ENCODE results near the gene EPHA3.

EPHA3 gene

DNA sequence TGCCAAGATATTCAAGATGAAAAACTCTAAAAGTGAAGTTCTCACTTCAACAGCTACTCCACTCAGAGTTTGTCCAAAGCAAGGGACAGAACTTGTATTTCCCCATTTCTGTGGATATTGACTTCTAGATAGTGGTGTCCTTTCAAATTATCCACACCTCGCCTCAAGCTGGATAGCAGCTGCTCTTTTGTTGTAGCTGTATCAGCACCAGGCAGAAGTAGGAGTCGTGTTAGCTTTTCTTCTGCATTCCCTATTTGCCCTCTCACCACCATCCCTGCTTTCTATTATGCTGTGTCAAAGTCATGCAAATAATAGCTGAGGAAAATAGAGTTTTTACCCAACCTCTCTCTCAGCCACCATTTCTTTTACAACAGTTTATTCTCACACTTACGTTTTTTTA is 303.8 kb downstream of the EPHA3 start:
- H3F3A ChIP-seq (ENCODE audit: insufficient read depth, low read length) = no peaks in the 10 kb centered on the region
- no peak overlapping the region for H2AFZ ChIP-seq (ENCODE audit: low read length)
- H3K79me2 ChIP-seq (ENCODE audit: insufficient read depth, low read length) = no peaks in the 10 kb centered on the region
- no peaks in the 10 kb centered on the region for H3K27me3 ChIP-seq (ENCODE audit: insufficient read depth, low read length)
- H3K36me3 ChIP-seq (ENCODE audit: insufficient read depth, low read length) = no peaks in the 10 kb centered on the region
- H3K4me3 ChIP-seq (ENCODE audit: low read depth, low read length, poor library complexity, severe bottlenecking) = no peak overlapping the region
- H3K4me2 ChIP-seq (ENCODE audit: low read length) = no peak overlapping the region
- no peaks in the 10 kb centered on the region for H3K4me1 ChIP-seq (ENCODE audit: insufficient read depth, low read length, severe bottlenecking)
- H3K9me3 ChIP-seq (ENCODE audit: low read length) = no peaks in the 10 kb centered on the region
- no peak overlapping the region for H3K9ac ChIP-seq (ENCODE audit: low read length)
- no peaks in the 10 kb centered on the region for H4K20me1 ChIP-seq (ENCODE audit: insufficient read depth, low read length)
- H3K9me2 ChIP-seq (ENCODE audit: low read depth, low read length) = no peaks in the 10 kb centered on the region
- no peak overlapping the region for H3K27ac ChIP-seq (ENCODE audit: low read depth, low read length, poor library complexity, severe bottlenecking)
- TF ChIP-seq, protein P1, sequence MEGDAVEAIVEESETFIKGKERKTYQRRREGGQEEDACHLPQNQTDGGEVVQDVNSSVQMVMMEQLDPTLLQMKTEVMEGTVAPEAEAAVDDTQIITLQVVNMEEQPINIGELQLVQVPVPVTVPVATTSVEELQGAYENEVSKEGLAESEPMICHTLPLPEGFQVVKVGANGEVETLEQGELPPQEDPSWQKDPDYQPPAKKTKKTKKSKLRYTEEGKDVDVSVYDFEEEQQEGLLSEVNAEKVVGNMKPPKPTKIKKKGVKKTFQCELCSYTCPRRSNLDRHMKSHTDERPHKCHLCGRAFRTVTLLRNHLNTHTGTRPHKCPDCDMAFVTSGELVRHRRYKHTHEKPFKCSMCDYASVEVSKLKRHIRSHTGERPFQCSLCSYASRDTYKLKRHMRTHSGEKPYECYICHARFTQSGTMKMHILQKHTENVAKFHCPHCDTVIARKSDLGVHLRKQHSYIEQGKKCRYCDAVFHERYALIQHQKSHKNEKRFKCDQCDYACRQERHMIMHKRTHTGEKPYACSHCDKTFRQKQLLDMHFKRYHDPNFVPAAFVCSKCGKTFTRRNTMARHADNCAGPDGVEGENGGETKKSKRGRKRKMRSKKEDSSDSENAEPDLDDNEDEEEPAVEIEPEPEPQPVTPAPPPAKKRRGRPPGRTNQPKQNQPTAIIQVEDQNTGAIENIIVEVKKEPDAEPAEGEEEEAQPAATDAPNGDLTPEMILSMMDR (IDR thresholded peaks at IDR 0.05; ENCODE audit: low read length) = no peak
- no peak for TF ChIP-seq EZH2 (IDR thresholded peaks at IDR 0.05; ENCODE audit: borderline replicate concordance, low read length)

- H3K27me3 ChIP-seq (ENCODE audit: insufficient read depth, low read length) = no peaks in the 10 kb centered on the region
- no peaks in the 10 kb centered on the region for H3K79me2 ChIP-seq (ENCODE audit: insufficient read depth, low read length)
- no peak overlapping the region for H3K4me3 ChIP-seq (ENCODE audit: low read depth, low read length, poor library complexity, severe bottlenecking)
- no peak overlapping the region for H3K4me2 ChIP-seq (ENCODE audit: low read length)
- no peaks in the 10 kb centered on the region for H3K4me1 ChIP-seq (ENCODE audit: insufficient read depth, low read length, severe bottlenecking)
- TF ChIP-seq, protein P1 (IDR thresholded peaks at IDR 0.05; ENCODE audit: low read length) = no peak
- no peak for TF ChIP-seq EZH2 (IDR thresholded peaks at IDR 0.05; ENCODE audit: borderline replicate concordance, low read length)
- no peak overlapping the region for H3K9ac ChIP-seq (ENCODE audit: low read length)
- H3F3A ChIP-seq (ENCODE audit: insufficient read depth, low read length) = no peaks in the 10 kb centered on the region
- H3K27ac ChIP-seq (ENCODE audit: low read depth, low read length, poor library complexity, severe bottlenecking) = no peak overlapping the region
- H3K9me3 ChIP-seq (ENCODE audit: low read length) = no peaks in the 10 kb centered on the region
- H2AFZ ChIP-seq (ENCODE audit: low read length) = no peak overlapping the region
- no peaks in the 10 kb centered on the region for H4K20me1 ChIP-seq (ENCODE audit: insufficient read depth, low read length)
- no peaks in the 10 kb centered on the region for H3K36me3 ChIP-seq (ENCODE audit: insufficient read depth, low read length)
- no peaks in the 10 kb centered on the region for H3K9me2 ChIP-seq (ENCODE audit: low read depth, low read length)
Measured at GRCh38 chr3:89414270-89414669, 306.8 kb downstream of the EPHA3 start.

- H3F3A ChIP-seq (ENCODE audit: insufficient read depth, low read length) = no peaks in the 10 kb centered on the region
- no peaks in the 10 kb centered on the region for H3K27me3 ChIP-seq (ENCODE audit: insufficient read depth, low read length)
- no peak for TF ChIP-seq EZH2 (IDR thresholded peaks at IDR 0.05; ENCODE audit: borderline replicate concordance, low read length)
- TF ChIP-seq, protein P1 (IDR thresholded peaks at IDR 0.05; ENCODE audit: low read length) = no peak
- H3K36me3 ChIP-seq (ENCODE audit: insufficient read depth, low read length) = no peaks in the 10 kb centered on the region
- H3K4me1 ChIP-seq (ENCODE audit: insufficient read depth, low read length, severe bottlenecking) = no peaks in the 10 kb centered on the region
- H3K9ac ChIP-seq (ENCODE audit: low read length) = no peak overlapping the region
- H3K9me2 ChIP-seq (ENCODE audit: low read depth, low read length) = no peaks in the 10 kb centered on the region
- H4K20me1 ChIP-seq (ENCODE audit: insufficient read depth, low read length) = no peaks in the 10 kb centered on the region
- H3K79me2 ChIP-seq (ENCODE audit: insufficient read depth, low read length) = no peaks in the 10 kb centered on the region
- no peak overlapping the region for H3K27ac ChIP-seq (ENCODE audit: low read depth, low read length, poor library complexity, severe bottlenecking)
- no peaks in the 10 kb centered on the region for H3K9me3 ChIP-seq (ENCODE audit: low read length)
- H3K4me2 ChIP-seq (ENCODE audit: low read length) = no peak overlapping the region
- H3K4me3 ChIP-seq (ENCODE audit: low read depth, low read length, poor library complexity, severe bottlenecking) = no peak overlapping the region
- no peak overlapping the region for H2AFZ ChIP-seq (ENCODE audit: low read length)
Measured at GRCh38 chr3:89419647-89420241, 312.3 kb downstream of the EPHA3 start.

Data from OCI-LY1 (cell line).